Peyer's patch (tissue), 4 donors: Measurements from ENCODE around the gene TRMT11. TPM values are rescaled to one million over a fixed set of nuclear protein-coding genes. Genes with fewer than 3 reads are reported as not detected.
"Not testable (repeated sequence)": the region's sequence is repeated elsewhere in the genome, so short reads cannot be mapped to it uniquely, and the experiment has no call there.

Source experiments
- DNase-seq, 3 donors: peaks; one replicate each; pipeline ENCODE4 v3.0.0-alpha.2; 2017 to 2019
- H3K27ac ChIP-seq, 4 donors: fragments of 200-600 bp; sonication (generic); one replicate each; pipeline ENCODE4 v1.5.1; 2016 to 2019
- H3K27me3 ChIP-seq, 2 donors: fragments of 200-600 bp; sonication (generic); one replicate each; pipeline ENCODE4 v1.5.1; 2019
- H3K36me3 ChIP-seq, 3 donors: fragments of 200-600 bp; sonication (generic); one replicate each; pipeline ENCODE4 v1.5.1; 2016 to 2019
- H3K4me1 ChIP-seq, 4 donors: fragments of 200-600 bp; sonication (generic); one replicate each; pipeline ENCODE4 v1.5.1; 2016 to 2019
- H3K4me3 ChIP-seq, 4 donors: fragments of 200-600 bp; sonication (generic); 1 replicate in 3 of 4; 2 replicates in 1 of 4; pipeline ENCODE4 v1.5.1; 2016 to 2019; ENCODE audit warnings: mild to moderate bottlenecking in 1 of 4
- H3K9me3 ChIP-seq, 4 donors: fragments of 200-600 bp; sonication (generic); one replicate each; pipeline ENCODE4 v1.5.1; 2016 to 2019; ENCODE audit warnings: mild to moderate bottlenecking in 1 of 4
- POLR2A ChIP-seq, 2 donors: fragments of 450-650 bp; IDR thresholded peaks; one replicate each; pipeline ENCODE4 v1.5.1; 2017; ENCODE audit warnings: antibody characterized with exemption in 2 of 2, mild to moderate bottlenecking in 2 of 2, moderate library complexity in 2 of 2
- total RNA-seq, 4 donors: library from RNA; depleted of rRNA; stranded (reverse); fragments of >200 nt; gene quantifications; one replicate each; pipeline ENCODE4 v1.1.0, GENCODE V29; 2016
- TF ChIP-seq, protein P1 (sequence below), 6 experiments: fragments of 450-650 bp in 4 of 6; fragments of 200-600 bp in 2 of 6; sonication (generic) in 1 of 6; IDR thresholded peaks; one replicate each; pipeline ENCODE4 v1.5.1; 2017 to 2019; ENCODE audit warnings: antibody characterized with exemption in 6 of 6, mild to moderate bottlenecking in 3 of 6, moderate library complexity in 1 of 6

Gene TRMT11
- total RNA-seq, 4 donors from 2014 or later: 36.6 to 60.2 (median 51.2) TPM

GRCh38 chr6:126056355-126057004 is 70.1 kb downstream of the TRMT11 start:
- TF ChIP-seq POLR2A (IDR thresholded peaks at IDR 0.05): no peak
- TF ChIP-seq, protein P1, sequence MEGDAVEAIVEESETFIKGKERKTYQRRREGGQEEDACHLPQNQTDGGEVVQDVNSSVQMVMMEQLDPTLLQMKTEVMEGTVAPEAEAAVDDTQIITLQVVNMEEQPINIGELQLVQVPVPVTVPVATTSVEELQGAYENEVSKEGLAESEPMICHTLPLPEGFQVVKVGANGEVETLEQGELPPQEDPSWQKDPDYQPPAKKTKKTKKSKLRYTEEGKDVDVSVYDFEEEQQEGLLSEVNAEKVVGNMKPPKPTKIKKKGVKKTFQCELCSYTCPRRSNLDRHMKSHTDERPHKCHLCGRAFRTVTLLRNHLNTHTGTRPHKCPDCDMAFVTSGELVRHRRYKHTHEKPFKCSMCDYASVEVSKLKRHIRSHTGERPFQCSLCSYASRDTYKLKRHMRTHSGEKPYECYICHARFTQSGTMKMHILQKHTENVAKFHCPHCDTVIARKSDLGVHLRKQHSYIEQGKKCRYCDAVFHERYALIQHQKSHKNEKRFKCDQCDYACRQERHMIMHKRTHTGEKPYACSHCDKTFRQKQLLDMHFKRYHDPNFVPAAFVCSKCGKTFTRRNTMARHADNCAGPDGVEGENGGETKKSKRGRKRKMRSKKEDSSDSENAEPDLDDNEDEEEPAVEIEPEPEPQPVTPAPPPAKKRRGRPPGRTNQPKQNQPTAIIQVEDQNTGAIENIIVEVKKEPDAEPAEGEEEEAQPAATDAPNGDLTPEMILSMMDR (IDR thresholded peaks at IDR 0.05): no peak
- Histone ChIP-seq H3K36me3 (peaks cover 0 to 13% (median 0%) of the 10 kb centered on the region in 3 donors), H3K4me1 (no peaks in the 10 kb centered on the region), H3K4me3 (no peak overlapping the region), H3K27me3 (no peaks in the 10 kb centered on the region), H3K9me3 (no peaks in the 10 kb centered on the region), H3K27ac (no peak overlapping the region)
- DNase-seq: no peak

- not testable (repeated sequence) for DNase-seq
Measured at GRCh38 chr6:126058085-126058484, 71.7 kb downstream of the TRMT11 start.

DNA sequence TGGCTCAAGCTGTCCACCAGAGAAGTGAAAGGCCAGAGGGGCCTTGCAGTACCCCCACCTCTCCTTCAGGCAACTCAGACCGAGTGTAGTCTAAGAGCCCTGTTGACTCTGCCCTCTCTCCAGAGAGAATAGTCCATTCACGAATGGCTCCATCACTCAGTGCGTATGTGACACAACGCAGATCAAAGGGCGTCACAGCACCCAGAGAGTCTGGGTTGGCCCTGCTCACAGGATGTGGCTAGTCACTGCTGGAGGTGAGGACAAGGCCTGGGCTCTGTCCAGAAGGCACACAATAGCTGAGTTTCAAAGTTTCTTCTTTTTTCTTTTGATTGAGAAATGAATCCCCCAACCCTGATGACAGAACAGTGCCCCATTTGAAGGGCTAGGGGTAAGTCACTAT is 74.1 kb downstream of the TRMT11 start:
- no peak overlapping the region for H3K27ac ChIP-seq

More at GRCh38 chr6:126058085-126058484, 71.7 kb downstream of the TRMT11 start:
- H3K4me3 ChIP-seq, H3K27me3 ChIP-seq, H3K27ac ChIP-seq, H3K9me3 ChIP-seq, H3K36me3 ChIP-seq, H3K4me1 ChIP-seq: not testable (repeated sequence)

DNA sequence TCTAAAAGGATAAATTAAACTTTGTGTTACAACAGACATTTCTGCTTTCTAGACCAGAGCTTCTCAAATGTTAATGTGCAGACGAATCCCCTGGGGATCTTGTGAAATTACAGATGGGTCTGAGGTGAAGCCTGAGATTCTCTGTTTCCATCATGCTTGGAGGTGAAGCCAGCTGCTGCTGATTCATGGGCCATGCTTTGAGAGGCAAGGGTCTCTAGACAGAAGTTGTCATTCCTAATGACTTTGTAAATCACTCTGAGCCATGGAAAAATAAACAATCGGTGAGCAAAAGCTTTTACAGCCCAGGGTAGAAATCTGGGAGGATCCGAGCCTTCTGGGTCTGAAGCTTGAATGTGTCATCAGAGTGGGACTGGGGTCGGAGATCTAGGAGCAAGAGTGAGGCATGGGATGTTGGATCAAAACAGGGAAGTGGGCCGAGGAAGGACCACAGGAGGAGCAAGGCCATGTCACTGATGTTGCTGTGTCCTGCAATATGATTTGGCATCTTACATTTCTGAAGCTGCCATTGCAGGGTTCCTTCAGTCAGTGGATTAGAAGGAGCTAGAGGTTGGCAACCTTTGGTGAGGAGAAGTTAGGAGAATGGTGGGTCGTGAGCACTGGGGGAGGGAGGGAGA is 77.3 kb downstream of the TRMT11 start:
- no peak overlapping the region for H3K27ac ChIP-seq
- no peaks in the 10 kb centered on the region for H3K36me3 ChIP-seq
- H3K4me3 ChIP-seq: no peak overlapping the region
- H3K27me3 ChIP-seq: no peaks in the 10 kb centered on the region
- no peak for DNase-seq
- no peaks in the 10 kb centered on the region for H3K4me1 ChIP-seq
- no peaks in the 10 kb centered on the region for H3K9me3 ChIP-seq
- TF ChIP-seq, protein P1 (IDR thresholded peaks at IDR 0.05): no peak
- no peak for TF ChIP-seq POLR2A (IDR thresholded peaks at IDR 0.05)

More for the DNA sequence above, 74.1 kb downstream of the TRMT11 start:
- Histone ChIP-seq H3K27me3 (no peaks in the 10 kb centered on the region), H3K4me3 (no peak overlapping the region), H3K9me3 (no peaks in the 10 kb centered on the region), H3K4me1 (no peaks in the 10 kb centered on the region), H3K36me3 (no peaks in the 10 kb centered on the region)
- DNase-seq: no peak
- TF ChIP-seq POLR2A (IDR thresholded peaks at IDR 0.05): no peak
- TF ChIP-seq, protein P1 (IDR thresholded peaks at IDR 0.05): no peak

GRCh38 chr6:126064257-126064747 is 78.0 kb downstream of the TRMT11 start:
- no peaks in the 10 kb centered on the region for H3K4me1 ChIP-seq
- H3K9me3 ChIP-seq: no peaks in the 10 kb centered on the region
- no peak overlapping the region for H3K27ac ChIP-seq
- no peak overlapping the region for H3K4me3 ChIP-seq
- no peaks in the 10 kb centered on the region for H3K27me3 ChIP-seq
- DNase-seq: no peak
- no peak for TF ChIP-seq POLR2A (IDR thresholded peaks at IDR 0.05)
- TF ChIP-seq, protein P1 (IDR thresholded peaks at IDR 0.05): no peak
- no peaks in the 10 kb centered on the region for H3K36me3 ChIP-seq

GRCh38 chr6:126064748-126065401 is 78.5 kb downstream of the TRMT11 start:
- H3K36me3 ChIP-seq: no peaks in the 10 kb centered on the region
- no peak for DNase-seq
- H3K4me3 ChIP-seq: no peak overlapping the region
- TF ChIP-seq POLR2A (IDR thresholded peaks at IDR 0.05): no peak
- TF ChIP-seq, protein P1 (IDR thresholded peaks at IDR 0.05): no peak
- no peak overlapping the region for H3K27ac ChIP-seq
- H3K9me3 ChIP-seq: no peaks in the 10 kb centered on the region
- H3K27me3 ChIP-seq: no peaks in the 10 kb centered on the region
- H3K4me1 ChIP-seq: no peaks in the 10 kb centered on the region
